WTC11 (cell line): Measurements from ENCODE around the gene POLR3GL. TPM values are rescaled to one million over a fixed set of nuclear protein-coding genes. Genes with fewer than 3 reads are reported as not detected.

Experiments
- ATAC-seq: fragments of 200-7000 bp; cut with Tn5 transposase; 2 replicates; pipeline ENCODE4 v1.10.0; 2021; ENCODE audit warnings: mild to moderate bottlenecking, moderate library complexity
- CTCF ChIA-PET: fragments of 300-600 bp; sonication (Branson Sonifier 250); formaldehyde crosslinking; loops from one replicate; lab custom pipeline; 2021; ENCODE audit warnings: antibody characterized with exemption; lab: Charles Lee
- POLR2A ChIA-PET: fragments of 350-600 bp; sonication (Branson Sonifier 250); formaldehyde crosslinking; loops from one replicate; lab custom pipeline; 2021; ENCODE audit warnings: antibody characterized with exemption; lab: Charles Lee
- DNase-seq: peaks from one replicate; pipeline ENCODE4 v3.0.0; 2021; ENCODE audit warnings: low spot score
- H3K27ac Mint-ChIP-seq: 2 replicates; pipeline ENCODE4 v1.8.0; 2021; ENCODE audit warnings: mixed read lengths
- H3K27me3 Mint-ChIP-seq: 2 replicates; pipeline ENCODE4 v1.8.0; 2021; ENCODE audit warnings: low read depth, mild to moderate bottlenecking, moderate library complexity, mixed read lengths
- H3K36me3 Mint-ChIP-seq: 2 replicates; pipeline ENCODE4 v1.8.0; 2021; ENCODE audit warnings: mixed read lengths
- H3K4me1 Mint-ChIP-seq: 2 replicates; pipeline ENCODE4 v1.8.0; 2022; ENCODE audit warnings: mixed read lengths
- H3K4me3 Mint-ChIP-seq: 2 replicates; pipeline ENCODE4 v1.8.0; 2021; ENCODE audit warnings: mild to moderate bottlenecking, moderate library complexity, mixed read lengths
- H3K9me3 Mint-ChIP-seq: 2 replicates; pipeline ENCODE4 v1.8.0; 2021; ENCODE audit warnings: mixed read lengths
- CREM ChIP-seq: sonication (generic); formaldehyde crosslinking; IDR thresholded peaks from 2 replicates; pipeline ENCODE4 v1.8.1; 2022; ENCODE audit warnings: mild to moderate bottlenecking, missing genetic modification reagents, moderate library complexity
- IRF2 ChIP-seq: sonication (generic); formaldehyde crosslinking; IDR thresholded peaks from 2 replicates; pipeline ENCODE4 v1.8.0; 2022; ENCODE audit warnings: low read depth, missing genetic modification reagents, borderline replicate concordance
- JAZF1 ChIP-seq: fragments of 250-450 bp; sonication (Bioruptor Pico); IDR thresholded peaks from 2 replicates; pipeline ENCODE4 v1.9.0; 2021; ENCODE audit warnings: moderate library complexity, mild to moderate bottlenecking, inconsistent platforms
- NR2C2 ChIP-seq: sonication (generic); formaldehyde crosslinking; IDR thresholded peaks from 2 replicates; pipeline ENCODE4 v1.8.0; 2022; ENCODE audit warnings: mild to moderate bottlenecking, missing genetic modification reagents
- PRRX2 ChIP-seq: fragments of 250-450 bp; sonication (Bioruptor Pico); IDR thresholded peaks from 2 replicates; pipeline ENCODE4 v1.8.0; 2021; ENCODE audit warnings: mild to moderate bottlenecking
- RORB ChIP-seq: fragments of 250-450 bp; sonication (Bioruptor Pico); IDR thresholded peaks from 2 replicates; pipeline ENCODE4 v1.9.0; 2021; ENCODE audit warnings: mild to moderate bottlenecking
- TEAD1 ChIP-seq: sonication (generic); formaldehyde crosslinking; IDR thresholded peaks from 2 replicates; pipeline ENCODE4 v1.8.0; 2022; ENCODE audit warnings: mild to moderate bottlenecking, missing genetic modification reagents
- ZNF121 ChIP-seq: sonication (generic); formaldehyde crosslinking; IDR thresholded peaks from 2 replicates; pipeline ENCODE4 v1.8.0; 2023; ENCODE audit warnings: missing genetic modification reagents
- total RNA-seq: library from RNA; stranded (reverse); gene quantifications from 3 replicates; pipeline ENCODE4 v1.2.3, GENCODE V29; 2021
- TF ChIP-seq, protein P1 (sequence below): fragments of 250-450 bp; sonication (Bioruptor Pico); IDR thresholded peaks from 2 replicates; pipeline ENCODE4 v1.9.0; 2021; ENCODE audit warnings: mild to moderate bottlenecking, borderline replicate concordance
- TF ChIP-seq, protein P2 (sequence below): sonication (generic); formaldehyde crosslinking; IDR thresholded peaks from 2 replicates; pipeline ENCODE4 v1.8.0; 2023; ENCODE audit warnings: mild to moderate bottlenecking, missing genetic modification reagents
- TF ChIP-seq, protein P3 (sequence below): sonication (generic); formaldehyde crosslinking; IDR thresholded peaks from 2 replicates; pipeline ENCODE4 v1.8.1; 2023; ENCODE audit warnings: mild to moderate bottlenecking, moderate library complexity, missing genetic modification reagents
- TF ChIP-seq, protein P4 (sequence below): fragments of 250-450 bp; sonication (Bioruptor Pico); IDR thresholded peaks from 2 replicates; pipeline ENCODE4 v1.8.0; 2021; ENCODE audit warnings: mild to moderate bottlenecking
- TF ChIP-seq, protein P5 (sequence below): sonication (generic); formaldehyde crosslinking; IDR thresholded peaks from 2 replicates; pipeline ENCODE4 v1.8.1; 2023; ENCODE audit warnings: mild to moderate bottlenecking, missing genetic modification reagents
- TF ChIP-seq, protein P6 (sequence below): sonication (generic); formaldehyde crosslinking; IDR thresholded peaks from 2 replicates; pipeline ENCODE4 v1.8.0; 2022; ENCODE audit warnings: mild to moderate bottlenecking, missing genetic modification reagents
- TF ChIP-seq, protein P7 (sequence below): sonication (generic); formaldehyde crosslinking; IDR thresholded peaks from 2 replicates; pipeline ENCODE4 v1.8.0; 2022; ENCODE audit warnings: mild to moderate bottlenecking, missing genetic modification reagents
- TF ChIP-seq, protein P8 (sequence below): fragments of 250-450 bp; sonication (Bioruptor Pico); conservative IDR thresholded peaks from 2 replicates; pipeline ENCODE4 v1.9.0; 2021; ENCODE audit warnings: mild to moderate bottlenecking
- TF ChIP-seq, protein P9 (sequence below): sonication (generic); formaldehyde crosslinking; conservative IDR thresholded peaks from 2 replicates; pipeline ENCODE4 v1.8.1; 2022; ENCODE audit warnings: mild to moderate bottlenecking, missing genetic modification reagents

POLR3GL gene
- total RNA-seq, 1 experiment from 2014 or later = 3.8 TPM

DNA sequence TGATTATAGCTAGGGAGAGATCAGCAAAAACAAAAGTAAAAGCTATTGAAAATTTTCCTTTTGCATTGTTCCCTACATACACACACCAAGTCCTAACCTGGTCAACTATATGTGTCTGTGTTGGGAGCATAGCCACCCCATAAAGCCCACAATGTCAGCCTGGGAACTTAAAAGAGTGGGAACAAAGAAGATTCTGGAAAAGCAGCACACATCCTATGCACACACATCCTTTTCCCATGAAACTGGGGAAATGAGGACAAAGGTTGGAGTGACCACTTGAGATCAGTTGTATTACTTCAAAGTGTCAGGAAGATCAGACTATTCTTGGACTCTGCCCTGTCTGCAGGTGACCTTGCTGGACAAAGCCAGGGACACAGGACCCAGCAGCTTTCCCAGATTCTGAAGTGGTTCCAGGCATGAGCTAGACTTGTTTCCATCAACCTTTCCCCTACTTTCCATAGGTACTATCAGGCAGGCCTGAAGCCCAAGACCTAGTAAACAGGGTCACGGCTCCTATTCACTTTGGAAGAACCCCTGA is 16.0 kb downstream of the POLR3GL start (continued):
- TF ChIP-seq, protein P1, sequence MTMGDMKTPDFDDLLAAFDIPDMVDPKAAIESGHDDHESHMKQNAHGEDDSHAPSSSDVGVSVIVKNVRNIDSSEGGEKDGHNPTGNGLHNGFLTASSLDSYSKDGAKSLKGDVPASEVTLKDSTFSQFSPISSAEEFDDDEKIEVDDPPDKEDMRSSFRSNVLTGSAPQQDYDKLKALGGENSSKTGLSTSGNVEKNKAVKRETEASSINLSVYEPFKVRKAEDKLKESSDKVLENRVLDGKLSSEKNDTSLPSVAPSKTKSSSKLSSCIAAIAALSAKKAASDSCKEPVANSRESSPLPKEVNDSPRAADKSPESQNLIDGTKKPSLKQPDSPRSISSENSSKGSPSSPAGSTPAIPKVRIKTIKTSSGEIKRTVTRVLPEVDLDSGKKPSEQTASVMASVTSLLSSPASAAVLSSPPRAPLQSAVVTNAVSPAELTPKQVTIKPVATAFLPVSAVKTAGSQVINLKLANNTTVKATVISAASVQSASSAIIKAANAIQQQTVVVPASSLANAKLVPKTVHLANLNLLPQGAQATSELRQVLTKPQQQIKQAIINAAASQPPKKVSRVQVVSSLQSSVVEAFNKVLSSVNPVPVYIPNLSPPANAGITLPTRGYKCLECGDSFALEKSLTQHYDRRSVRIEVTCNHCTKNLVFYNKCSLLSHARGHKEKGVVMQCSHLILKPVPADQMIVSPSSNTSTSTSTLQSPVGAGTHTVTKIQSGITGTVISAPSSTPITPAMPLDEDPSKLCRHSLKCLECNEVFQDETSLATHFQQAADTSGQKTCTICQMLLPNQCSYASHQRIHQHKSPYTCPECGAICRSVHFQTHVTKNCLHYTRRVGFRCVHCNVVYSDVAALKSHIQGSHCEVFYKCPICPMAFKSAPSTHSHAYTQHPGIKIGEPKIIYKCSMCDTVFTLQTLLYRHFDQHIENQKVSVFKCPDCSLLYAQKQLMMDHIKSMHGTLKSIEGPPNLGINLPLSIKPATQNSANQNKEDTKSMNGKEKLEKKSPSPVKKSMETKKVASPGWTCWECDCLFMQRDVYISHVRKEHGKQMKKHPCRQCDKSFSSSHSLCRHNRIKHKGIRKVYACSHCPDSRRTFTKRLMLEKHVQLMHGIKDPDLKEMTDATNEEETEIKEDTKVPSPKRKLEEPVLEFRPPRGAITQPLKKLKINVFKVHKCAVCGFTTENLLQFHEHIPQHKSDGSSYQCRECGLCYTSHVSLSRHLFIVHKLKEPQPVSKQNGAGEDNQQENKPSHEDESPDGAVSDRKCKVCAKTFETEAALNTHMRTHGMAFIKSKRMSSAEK (CRISPR knock-in tag) = no peak
- TF ChIP-seq IRF2 (CRISPR knock-in tag) (no peak), ZNF121 (no peak), NR2C2 (no peak), RORB (no peak)
- TF ChIP-seq, protein P2, sequence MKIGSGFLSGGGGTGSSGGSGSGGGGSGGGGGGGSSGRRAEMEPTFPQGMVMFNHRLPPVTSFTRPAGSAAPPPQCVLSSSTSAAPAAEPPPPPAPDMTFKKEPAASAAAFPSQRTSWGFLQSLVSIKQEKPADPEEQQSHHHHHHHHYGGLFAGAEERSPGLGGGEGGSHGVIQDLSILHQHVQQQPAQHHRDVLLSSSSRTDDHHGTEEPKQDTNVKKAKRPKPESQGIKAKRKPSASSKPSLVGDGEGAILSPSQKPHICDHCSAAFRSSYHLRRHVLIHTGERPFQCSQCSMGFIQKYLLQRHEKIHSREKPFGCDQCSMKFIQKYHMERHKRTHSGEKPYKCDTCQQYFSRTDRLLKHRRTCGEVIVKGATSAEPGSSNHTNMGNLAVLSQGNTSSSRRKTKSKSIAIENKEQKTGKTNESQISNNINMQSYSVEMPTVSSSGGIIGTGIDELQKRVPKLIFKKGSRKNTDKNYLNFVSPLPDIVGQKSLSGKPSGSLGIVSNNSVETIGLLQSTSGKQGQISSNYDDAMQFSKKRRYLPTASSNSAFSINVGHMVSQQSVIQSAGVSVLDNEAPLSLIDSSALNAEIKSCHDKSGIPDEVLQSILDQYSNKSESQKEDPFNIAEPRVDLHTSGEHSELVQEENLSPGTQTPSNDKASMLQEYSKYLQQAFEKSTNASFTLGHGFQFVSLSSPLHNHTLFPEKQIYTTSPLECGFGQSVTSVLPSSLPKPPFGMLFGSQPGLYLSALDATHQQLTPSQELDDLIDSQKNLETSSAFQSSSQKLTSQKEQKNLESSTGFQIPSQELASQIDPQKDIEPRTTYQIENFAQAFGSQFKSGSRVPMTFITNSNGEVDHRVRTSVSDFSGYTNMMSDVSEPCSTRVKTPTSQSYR = no peak
- TF ChIP-seq, protein P3, sequence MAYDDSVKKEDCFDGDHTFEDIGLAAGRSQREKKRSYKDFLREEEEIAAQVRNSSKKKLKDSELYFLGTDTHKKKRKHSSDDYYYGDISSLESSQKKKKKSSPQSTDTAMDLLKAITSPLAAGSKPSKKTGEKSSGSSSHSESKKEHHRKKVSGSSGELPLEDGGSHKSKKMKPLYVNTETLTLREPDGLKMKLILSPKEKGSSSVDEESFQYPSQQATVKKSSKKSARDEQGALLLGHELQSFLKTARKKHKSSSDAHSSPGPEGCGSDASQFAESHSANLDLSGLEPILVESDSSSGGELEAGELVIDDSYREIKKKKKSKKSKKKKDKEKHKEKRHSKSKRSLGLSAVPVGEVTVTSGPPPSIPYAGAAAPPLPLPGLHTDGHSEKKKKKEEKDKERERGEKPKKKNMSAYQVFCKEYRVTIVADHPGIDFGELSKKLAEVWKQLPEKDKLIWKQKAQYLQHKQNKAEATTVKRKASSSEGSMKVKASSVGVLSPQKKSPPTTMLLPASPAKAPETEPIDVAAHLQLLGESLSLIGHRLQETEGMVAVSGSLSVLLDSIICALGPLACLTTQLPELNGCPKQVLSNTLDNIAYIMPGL = no peak
- TF ChIP-seq, protein P4, sequence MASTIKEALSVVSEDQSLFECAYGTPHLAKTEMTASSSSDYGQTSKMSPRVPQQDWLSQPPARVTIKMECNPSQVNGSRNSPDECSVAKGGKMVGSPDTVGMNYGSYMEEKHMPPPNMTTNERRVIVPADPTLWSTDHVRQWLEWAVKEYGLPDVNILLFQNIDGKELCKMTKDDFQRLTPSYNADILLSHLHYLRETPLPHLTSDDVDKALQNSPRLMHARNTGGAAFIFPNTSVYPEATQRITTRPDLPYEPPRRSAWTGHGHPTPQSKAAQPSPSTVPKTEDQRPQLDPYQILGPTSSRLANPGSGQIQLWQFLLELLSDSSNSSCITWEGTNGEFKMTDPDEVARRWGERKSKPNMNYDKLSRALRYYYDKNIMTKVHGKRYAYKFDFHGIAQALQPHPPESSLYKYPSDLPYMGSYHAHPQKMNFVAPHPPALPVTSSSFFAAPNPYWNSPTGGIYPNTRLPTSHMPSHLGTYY = no peak
- TF ChIP-seq, protein P5, sequence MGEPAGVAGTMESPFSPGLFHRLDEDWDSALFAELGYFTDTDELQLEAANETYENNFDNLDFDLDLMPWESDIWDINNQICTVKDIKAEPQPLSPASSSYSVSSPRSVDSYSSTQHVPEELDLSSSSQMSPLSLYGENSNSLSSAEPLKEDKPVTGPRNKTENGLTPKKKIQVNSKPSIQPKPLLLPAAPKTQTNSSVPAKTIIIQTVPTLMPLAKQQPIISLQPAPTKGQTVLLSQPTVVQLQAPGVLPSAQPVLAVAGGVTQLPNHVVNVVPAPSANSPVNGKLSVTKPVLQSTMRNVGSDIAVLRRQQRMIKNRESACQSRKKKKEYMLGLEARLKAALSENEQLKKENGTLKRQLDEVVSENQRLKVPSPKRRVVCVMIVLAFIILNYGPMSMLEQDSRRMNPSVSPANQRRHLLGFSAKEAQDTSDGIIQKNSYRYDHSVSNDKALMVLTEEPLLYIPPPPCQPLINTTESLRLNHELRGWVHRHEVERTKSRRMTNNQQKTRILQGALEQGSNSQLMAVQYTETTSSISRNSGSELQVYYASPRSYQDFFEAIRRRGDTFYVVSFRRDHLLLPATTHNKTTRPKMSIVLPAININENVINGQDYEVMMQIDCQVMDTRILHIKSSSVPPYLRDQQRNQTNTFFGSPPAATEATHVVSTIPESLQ (CRISPR knock-in tag) = no peak

DNA sequence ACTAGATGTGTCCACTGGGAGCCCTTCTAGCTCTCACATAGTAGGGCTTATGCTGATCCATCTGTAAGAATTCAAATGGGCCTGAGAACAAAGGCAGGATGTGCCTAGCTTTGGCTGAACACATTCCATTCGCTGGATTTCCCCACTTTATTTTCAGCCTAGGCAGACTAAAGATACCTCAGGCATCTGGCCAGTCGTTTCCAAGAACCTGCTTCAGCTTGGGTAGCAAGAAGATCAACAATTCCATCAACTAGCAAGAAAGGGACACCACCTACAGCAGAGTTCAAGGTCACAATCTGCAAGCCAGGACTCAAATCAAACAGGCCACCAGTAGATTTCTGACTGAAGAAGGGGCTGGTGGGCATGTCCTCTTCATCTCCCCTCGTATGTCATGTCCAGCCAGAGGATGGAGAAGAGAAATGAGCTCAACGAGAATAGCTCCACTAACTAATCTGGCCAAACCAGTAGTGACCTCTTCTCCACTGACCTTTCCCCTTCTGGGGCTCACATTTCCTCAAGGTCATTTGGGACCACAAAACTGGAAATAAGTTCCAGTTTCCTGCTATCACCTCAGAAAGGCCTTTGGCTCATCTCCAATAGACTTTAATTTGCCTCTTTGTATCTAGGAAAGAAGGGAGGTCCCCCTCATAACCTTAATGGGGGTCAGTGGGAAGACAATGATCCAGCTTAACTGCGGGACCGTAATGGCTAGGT is 17.7 kb downstream of the POLR3GL start:
- DNase-seq = no peak
- Mint-ChIP-seq H3K27me3 (no peaks in the 10 kb centered on the region; the same call in none of the 2 replicates), H3K4me3 (no peak overlapping the region), H3K9me3 (no peaks in the 10 kb centered on the region), H3K27ac (no peak overlapping the region), H3K36me3 (no peaks in the 10 kb centered on the region), H3K4me1 (peaks cover 32% of the 10 kb centered on the region)
- CTCF ChIA-PET = interaction anchor here (1.0 to 1.2 kb wide), 2 partner anchors 25 to 90 kb away, joined by 4 read pairs; no protein-coding TSS in a partner anchor
- POLR2A ChIA-PET = interaction anchor here (0.6 to 1.2 kb wide), 4 partner anchors 9 to 56 kb away, joined by 3 to 5 read pairs (median 4); partner anchors contain the start of genes ANKRD34A and POLR3GL
- ATAC-seq = no peak
- no peak for TF ChIP-seq TEAD1
- no peak for TF ChIP-seq JAZF1 (CRISPR knock-in tag)
- no peak for TF ChIP-seq ZNF121
- TF ChIP-seq PRRX2 = no peak
- no peak for TF ChIP-seq CREM (CRISPR knock-in tag)
- TF ChIP-seq, protein P6, sequence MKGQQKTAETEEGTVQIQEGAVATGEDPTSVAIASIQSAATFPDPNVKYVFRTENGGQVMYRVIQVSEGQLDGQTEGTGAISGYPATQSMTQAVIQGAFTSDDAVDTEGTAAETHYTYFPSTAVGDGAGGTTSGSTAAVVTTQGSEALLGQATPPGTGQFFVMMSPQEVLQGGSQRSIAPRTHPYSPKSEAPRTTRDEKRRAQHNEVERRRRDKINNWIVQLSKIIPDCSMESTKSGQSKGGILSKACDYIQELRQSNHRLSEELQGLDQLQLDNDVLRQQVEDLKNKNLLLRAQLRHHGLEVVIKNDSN (CRISPR knock-in tag) = no peak
- TF ChIP-seq, protein P7, sequence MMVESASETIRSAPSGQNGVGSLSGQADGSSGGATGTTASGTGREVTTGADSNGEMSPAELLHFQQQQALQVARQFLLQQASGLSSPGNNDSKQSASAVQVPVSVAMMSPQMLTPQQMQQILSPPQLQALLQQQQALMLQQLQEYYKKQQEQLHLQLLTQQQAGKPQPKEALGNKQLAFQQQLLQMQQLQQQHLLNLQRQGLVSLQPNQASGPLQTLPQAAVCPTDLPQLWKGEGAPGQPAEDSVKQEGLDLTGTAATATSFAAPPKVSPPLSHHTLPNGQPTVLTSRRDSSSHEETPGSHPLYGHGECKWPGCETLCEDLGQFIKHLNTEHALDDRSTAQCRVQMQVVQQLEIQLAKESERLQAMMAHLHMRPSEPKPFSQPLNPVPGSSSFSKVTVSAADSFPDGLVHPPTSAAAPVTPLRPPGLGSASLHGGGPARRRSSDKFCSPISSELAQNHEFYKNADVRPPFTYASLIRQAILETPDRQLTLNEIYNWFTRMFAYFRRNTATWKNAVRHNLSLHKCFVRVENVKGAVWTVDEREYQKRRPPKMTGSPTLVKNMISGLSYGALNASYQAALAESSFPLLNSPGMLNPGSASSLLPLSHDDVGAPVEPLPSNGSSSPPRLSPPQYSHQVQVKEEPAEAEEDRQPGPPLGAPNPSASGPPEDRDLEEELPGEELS (CRISPR knock-in tag) = no peak
- TF ChIP-seq, protein P8, sequence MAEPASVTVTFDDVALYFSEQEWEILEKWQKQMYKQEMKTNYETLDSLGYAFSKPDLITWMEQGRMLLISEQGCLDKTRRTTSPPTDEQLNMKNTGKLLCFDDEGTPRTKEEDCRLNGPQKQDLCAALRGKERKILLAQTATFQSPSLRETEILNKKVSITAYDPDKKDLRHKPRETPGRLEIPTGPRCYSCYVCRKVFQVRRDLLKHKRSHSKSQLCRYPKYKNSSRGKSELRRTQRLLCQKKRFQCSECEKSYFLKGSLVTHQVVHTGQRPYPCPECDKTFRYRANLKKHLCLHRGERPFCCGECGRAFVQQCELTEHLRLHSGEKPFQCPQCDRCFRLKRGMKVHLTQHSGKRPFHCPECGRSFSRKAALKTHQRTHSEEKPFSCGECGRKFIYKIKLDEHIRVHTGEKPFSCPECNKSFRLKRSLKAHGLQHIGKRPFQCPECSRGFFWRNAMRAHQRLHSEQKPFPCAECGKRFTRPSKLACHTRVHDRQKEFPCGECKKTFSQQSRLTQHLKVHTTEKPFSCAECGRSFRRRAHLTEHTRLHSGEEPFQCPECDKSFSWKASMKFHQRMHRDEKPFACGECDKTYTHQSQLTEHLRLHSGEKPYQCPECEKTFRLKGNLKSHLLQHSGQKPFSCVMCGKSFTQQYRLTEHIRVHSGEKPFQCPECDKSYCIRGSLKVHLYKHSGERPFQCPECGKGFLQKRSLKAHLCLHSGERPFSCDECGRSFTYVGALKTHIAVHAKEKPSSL = no peak
- TF ChIP-seq, protein P9, sequence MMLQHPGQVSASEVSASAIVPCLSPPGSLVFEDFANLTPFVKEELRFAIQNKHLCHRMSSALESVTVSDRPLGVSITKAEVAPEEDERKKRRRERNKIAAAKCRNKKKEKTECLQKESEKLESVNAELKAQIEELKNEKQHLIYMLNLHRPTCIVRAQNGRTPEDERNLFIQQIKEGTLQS (CRISPR knock-in tag) = no peak
